Measurements from ENCODE around the gene RGS10.
"Not testable (repeated sequence)": the region's sequence is repeated elsewhere in the genome, so short reads cannot be mapped to it uniquely, and the experiment has no call there.

RGS10 gene

DNA sequence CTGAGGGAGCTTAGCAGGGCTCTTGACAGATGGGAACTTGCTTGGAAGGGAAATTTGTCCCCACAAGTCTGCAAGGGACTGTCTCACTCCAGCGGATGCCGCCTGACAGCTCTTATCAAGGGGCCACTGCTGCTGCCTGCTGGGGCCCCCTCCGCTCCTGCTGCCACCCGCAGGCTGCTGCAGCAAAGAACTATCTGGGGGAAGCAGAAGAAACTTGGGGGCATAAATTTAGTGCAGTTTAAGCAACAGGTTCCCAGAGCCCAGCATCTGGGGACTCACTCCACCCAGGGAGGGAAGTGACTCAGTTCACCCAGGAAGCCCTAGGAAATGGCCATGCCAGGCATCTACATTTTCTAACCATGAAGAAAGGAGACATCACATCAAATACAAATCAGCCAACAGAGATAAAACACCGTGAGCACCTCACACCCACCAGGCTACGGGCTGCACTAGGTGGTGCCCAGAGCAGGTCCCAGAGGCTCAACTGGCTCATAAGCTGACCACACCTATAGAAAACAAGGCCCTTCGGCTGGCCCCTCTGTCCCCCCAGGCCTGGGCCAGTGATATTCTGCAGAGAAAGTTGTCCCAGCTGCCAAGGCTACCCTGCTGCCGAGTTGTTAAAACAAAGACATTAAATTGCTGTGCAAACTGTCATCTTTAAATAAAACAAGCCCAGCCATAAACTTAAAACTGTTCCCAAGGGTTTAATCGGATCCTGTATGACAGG is 3.7 kb downstream of the RGS10 start:
- DNase-seq = peak; percentile 44 to 50 (median 46)

DNA sequence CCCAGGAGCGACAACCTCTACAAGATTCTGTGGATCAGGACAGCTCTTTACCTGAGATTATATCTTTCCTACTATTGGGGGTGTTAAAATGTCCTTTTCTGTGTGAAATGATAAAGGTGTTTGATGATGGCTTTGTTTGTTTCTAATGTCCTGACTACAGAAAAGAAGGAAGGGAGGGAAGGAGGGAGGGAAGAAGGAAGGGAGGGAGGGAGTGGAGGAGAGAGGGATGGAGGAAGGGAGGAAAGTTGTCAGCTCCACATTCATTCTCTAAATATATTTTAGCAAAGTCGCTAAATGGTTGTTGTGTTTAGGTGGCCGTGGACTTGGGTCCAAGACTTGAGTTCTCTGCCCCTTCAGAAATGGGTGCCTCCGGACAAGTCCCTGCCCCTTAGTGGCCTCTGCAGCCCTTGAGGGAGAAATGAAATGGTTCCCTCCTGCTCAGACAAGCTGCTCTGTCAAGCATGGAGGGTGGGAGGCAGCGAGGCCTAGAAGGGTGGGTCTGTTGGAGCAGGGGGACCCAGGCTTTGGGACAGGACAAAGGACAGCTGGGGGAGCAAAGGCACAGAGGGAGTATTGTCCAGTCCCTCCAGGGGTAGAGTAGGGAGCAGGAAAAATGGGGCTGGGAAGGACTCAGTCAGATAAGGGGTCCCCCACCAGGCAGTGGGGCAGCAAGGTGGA is 4.4 kb downstream of the RGS10 start:
- peak in 1 of 3 donors; percentile 16 for DNase-seq

DNA sequence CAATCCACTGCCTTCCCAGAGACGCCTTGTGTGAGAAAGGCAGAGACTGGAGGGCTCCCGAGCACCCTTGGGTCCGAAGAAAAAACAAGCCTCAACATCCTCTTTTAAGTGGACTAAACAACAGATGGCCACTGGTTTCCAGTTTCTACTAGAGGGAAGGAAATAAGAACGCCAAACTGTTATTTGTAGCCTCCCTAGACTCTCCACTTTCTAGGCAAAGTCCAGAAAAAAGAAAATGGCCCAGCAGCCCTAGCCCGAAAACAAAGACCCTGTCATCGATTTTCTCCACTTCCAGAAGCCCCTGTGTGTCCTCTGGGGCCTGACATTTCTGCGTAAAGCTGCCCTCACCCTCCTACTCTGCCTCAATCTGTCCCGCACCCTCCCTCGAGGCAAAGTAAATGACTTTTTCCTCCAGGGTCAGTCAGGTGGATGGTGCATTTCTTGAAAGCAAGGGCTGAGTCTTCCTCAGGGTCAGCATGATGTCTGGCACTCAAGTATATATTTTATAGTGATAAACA is 6.0 kb downstream of the RGS10 start:
- DNase-seq = peak in 1 of 3 donors; percentile 17

- DNase-seq = peak in 1 of 3 donors; percentile 12
Measured at GRCh38 chr10:119535837-119536507, 6.5 kb downstream of the RGS10 start.

GRCh38 chr10:119535305-119535704 is 7.2 kb downstream of the RGS10 start:
- peak in 1 of 3 donors; percentile 15 for DNase-seq

- DNase-seq = no peak
Measured at GRCh38 chr10:119533473-119533872, 9.0 kb downstream of the RGS10 start.

DNA sequence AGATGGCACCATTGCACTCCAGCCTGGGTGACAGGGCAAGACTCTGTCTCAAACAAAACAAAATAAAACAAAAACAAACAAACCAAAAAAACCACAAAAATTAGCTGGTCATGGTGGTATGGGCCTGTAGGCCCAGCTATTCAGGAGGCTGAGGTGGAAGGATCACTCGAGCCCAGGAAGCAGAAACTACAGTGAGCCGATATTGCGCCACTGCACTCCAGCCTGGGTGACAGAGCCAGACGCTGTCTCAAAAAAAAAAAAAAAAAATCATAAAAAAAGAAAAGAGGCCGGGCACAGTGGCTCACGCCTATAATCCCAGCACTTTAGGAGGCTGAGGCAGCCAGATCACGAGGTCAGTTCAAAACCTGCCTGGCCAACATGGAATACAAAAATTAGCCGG is 9.7 kb downstream of the RGS10 start:
- DNase-seq = peak; percentile 47 to 51 (median 48)

DNA sequence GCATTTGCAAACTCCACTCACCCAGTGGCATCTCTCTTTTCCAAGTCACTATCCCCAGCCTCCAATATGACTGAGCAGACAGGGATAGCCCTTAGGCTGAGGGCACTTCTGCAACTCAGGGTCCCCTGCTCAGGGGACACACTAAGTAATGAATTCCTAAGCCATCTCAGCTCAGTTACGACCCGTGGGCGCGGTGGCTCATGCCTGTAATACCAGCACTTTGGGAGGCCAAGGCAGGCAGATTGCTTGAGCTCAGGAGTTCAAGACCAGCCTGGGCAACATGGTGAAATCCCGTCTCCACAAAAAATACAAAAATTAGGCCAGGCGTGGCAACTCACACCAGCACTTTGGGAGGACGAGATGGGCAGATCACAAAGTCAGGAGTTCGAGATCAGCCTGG is 10.3 kb downstream of the RGS10 start:
- not testable (repeated sequence) for DNase-seq

GRCh38 chr10:119531067-119531466 is 11.5 kb downstream of the RGS10 start:
- no peak for DNase-seq

- peak; percentile 56 to 77 (median 64) for DNase-seq
Measured at GRCh38 chr10:119528663-119529237, 13.8 kb downstream of the RGS10 start.

GRCh38 chr10:119526621-119527592 is 15.6 kb downstream of the RGS10 start:
- DNase-seq = no peak

DNA sequence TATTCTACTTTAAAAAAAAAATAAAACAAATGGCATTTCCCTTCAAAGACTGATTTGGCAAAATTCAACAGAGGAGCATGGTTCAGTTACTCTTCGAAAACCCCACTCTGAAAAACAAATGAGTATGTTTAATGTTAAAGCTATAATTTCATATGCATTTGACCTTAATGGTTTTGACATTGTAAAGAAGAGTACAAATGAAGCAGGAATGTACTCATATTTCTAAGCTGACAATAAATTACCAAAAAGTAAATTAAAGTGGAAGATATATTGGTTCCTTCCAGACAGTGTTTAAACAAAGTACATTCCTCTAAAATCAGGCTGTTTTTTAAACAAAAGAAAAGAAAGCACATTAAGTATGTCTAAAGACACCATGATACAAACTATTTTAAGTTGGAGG is 16.4 kb downstream of the RGS10 start:
- DNase-seq = no peak

DNA sequence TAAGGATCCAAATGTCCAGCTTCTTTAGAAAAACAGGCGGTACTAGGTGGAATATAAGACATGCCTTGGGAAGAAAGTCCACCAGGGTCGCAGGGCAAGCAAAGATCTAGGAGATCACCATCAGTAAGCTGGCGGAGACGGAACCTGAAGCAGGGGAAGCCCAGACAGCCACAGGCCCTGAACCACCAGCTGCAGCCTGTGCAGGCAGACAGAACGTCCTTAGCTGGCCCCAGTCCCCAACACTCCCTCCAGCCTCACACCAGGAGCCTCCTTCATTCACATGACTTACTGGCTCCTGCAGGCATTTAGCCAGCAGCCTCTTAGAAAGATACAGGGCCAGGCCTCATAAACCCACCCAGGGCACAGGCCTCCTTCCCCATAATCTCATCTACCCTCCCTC is 17.4 kb downstream of the RGS10 start:
- no peak for DNase-seq

GRCh38 chr10:119524720-119525070 is 17.8 kb downstream of the RGS10 start:
- DNase-seq = no peak

- peak; percentile 46 to 67 (median 49) for DNase-seq
Measured at GRCh38 chr10:119523895-119524719, 18.4 kb downstream of the RGS10 start.

DNA sequence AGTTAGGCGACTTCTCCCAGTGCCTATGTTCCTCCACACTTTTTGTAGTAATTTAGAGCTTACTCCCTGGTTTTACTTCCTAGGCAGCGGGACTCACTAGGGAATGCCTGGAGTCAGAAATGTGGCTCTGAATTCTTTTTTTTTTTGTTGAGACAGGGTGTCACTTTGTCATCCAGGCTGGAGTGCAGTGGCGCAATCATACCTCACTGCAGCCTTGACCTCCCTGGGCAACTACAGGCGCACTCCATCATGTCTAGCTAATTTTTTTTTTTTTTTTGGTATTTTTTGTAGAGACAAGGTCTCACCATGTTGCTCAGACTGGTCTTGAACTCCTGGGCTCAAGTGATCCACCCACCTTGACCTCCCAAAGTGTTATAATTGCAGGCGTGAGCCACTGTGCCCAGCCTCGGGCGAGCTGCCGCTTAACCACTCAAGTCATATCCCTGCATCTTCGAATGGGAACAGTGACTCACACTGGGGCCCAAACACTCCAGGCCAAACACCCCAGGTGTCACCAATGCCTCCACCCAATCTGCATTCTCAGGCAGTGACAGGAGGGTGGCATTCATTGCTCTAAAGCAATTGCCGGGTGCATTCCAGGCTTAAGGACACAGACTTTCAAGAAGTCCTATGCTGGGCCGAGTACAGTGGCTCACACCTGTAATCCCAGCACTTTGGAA is 19.6 kb downstream of the RGS10 start:
- no peak for DNase-seq

- peak; percentile 56 to 65 (median 58) for DNase-seq
Measured at GRCh38 chr10:119521443-119522204, 20.9 kb downstream of the RGS10 start.

DNA sequence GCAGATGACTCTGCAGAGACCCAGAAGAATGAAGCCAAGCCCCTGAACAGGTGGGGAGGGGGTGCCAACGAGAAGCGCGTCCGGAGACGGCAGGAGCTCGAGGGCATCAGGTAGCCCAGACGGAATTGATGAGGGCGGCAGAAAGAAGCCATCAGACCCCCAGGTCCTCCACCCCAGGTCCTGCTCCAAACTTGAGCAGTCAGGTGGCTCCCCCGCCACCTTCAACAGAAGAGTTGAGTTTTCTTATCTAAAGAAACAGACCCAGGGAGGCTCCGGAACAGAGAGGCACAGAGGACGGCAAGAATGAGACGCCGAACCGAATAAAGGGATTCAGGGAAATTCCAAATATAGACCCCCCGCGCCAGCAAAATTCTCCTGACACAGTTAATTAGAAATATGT is 22.2 kb downstream of the RGS10 start:
- DNase-seq = no peak

DNA sequence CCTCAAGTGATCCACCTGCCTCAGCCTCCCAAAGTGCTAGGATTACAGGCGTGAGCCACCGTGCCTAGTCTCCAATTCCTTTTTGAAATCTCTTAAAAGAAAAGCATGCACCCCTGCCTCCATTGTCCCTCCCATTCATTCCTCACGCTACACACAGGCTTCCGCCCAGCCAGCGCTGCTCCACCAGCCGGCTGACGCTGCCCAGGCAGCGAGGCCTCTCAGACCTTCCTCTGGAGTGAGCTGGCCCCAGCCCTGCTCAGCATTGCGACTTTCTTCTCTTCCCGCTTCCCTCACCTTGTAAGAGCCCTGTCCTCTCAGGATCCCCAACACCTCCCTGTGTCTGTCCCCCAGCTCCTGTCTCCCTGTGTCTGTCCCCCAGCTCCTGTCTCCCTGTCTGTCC is 23.6 kb downstream of the RGS10 start:
- DNase-seq = no peak

DNA sequence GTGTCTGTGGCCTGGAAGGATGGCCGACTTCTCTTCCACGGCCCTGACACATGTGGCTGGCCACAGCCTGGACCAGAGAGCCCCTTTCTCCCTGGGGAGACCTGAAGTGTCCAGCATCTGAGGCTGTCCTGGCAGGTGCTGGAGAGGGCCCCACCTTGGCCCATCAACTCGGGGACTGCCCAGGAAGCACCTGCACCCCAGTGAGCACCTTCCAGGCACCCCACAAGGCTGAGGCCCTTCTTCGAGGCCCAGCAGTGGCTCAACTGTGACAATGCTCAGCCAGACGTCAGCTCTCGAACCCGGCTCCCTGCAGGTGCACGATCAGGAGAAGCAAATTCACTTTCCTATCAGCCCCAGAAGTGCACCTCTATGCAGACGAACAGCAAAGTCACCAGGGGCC is 24.3 kb downstream of the RGS10 start:
- DNase-seq = no peak
